Fibroblast of skin of right quadriceps (primary cell): ENCODE results near the gene CDH7.

Experiments used
- DNase-seq: peaks from one replicate; pipeline ENCODE4 v3.0.0-alpha.2; 2013

The CDH7 gene

DNA sequence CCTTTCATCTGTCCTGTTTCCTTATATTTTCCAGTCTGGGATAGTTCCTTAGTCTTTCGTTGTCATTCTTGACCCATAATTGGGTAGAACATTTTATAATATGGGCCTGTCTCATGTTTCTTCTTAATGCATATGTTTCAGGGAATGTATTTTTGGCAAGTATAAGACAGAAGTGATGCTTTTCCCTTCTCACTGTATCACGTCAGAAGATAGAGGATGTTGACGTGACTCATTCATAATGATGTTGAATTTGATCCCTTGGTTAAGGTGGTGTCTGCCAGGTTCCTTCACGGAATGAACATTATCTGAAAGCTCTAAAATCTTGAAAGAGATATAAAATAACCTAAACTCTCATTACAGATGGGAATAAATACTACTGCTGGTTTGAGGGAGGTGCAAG is 18.8 kb downstream of the CDH7 start:
- DNase-seq = no peak

DNA sequence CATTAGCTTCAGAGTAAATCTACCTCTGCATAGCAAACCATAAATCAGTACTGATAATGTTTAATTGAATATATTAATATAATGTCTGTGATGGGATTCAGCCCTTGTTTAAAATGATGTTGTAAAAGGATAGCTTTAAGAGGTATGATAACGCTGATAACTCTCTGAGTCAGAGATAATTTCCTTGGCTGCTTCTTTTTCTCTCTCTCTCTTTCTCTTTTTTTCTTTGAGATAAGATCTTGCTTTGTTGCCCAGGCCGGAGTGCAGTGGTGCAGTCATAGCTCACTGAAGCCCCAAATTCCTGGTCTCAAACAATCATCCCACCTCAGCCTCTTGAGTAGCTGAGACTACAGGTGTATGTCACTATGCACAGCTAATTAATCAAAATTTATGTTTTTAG is 35.7 kb downstream of the CDH7 start:
- no peak for DNase-seq

DNA sequence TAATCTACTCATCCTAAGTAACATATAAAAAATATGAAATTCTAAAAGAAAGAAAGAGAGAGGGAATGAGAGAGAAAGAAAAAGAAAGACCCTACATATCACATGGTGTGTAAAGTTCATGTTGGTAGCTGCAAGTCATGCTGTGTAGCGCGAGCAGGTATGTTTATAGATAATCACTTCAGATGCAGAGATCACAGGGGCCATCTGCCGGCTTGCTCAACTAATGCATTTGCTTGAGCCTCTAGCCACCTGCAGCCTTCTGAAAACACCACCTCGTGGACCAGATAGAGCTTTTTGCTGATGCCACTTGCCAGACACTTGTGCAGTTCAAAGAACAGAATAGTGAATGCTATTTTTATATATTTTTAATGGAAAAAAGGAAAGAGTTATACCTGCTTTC is 37.6 kb downstream of the CDH7 start:
- DNase-seq = no peak

DNA sequence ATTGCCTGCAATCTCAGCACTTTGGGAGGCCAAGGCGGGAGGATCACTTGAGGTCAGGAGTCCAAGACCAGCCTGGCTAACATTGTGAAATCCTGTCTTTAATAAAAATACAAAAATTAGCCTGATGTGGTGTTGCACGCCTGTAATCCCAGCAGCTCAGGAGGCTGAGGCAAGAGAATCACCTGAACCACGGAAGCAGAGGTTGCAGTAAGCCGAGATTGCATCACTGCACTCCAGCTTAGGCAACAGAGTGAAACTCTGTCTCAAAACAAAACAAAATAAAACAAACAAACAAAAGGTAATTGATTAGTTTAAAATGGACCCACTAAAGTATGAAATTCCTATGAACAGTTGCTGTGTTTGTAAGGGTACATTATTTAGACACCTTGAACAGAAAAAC is 39.8 kb downstream of the CDH7 start:
- DNase-seq = no peak

DNA sequence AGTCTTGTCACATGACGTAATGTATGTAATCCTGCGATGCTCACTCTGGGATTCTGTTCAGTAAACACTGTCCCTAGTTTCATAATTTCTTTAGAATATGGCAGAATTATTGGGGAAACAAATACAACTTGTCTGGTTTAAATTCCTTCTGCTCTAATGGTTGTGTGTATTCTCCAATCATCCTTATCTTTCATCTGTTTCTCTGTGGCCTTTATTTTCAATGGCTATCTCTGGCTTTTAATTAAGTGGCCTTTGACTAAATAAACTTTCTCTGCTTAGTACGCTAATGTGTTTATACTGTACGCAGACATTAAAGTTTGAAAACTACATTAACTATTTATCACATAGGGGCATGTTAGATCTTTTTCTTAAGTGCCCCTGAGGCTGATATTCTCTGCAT is 40.9 kb downstream of the CDH7 start:
- no peak for DNase-seq

DNA sequence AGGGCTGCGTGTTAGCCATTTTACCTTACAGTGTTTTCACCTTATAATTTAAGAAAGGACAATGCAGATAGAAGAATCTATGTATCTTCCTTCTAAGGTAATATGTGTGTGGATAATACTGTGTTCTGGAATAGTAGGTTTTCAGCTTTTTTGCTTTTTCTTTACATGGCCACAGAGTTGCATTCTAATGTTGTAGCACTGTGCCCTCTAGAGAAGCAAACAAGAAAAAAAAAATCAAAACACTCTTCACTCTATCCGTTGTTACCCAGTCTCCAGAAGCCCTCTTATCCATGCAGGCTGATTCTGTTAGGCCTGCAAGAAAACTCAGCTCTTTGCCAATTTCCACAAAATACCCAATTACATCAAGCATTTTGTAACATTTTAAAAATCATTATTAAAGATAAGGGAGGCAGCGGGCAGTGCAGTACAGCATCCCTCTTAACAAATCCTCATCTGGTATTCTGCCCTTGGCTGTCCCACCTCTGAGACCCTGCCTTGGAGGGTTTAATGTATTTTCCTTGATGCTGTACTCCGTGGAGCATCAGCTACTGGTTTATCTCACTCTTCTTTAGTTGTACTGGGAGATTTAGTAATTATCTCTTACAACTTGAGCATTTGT is 41.8 kb downstream of the CDH7 start:
- DNase-seq = no peak

DNA sequence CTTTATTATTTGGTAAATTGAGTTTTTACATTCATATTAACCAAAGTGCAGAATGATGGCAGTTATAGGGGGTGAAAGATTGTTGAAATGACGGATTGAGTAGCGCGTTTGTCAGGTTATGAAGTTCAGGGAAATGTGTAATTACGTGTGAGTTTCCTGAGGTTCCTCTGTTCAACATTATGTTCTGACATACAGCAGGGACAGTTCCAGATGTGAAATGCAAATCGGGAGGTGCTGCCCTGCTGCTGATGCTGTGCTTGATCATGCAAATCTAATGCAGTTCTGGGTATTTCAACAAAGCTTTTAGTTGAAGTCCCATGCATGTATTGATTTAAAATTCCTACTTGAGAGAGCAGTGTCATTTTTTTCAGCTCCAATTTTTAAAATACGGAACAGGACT is 57.9 kb downstream of the CDH7 start:
- no peak for DNase-seq

DNA sequence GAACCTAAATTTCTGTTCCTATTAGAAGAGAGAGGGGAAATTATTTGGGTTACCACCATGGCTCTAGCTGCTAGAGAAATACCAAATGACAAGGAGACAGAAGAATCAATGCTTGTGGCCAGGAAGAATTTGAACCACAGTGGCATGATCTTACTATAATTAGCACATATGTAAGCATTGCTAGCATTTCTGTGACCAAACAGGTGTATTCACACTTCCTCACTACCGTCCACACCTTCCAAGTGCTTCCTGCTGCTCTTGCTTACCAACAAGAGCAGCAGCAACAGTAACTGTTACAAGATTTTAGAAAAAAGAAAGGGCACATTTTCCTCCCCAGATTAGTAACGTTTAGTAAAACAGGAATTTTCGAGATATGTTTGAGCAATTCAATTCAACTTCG is 60.5 kb downstream of the CDH7 start:
- no peak for DNase-seq

DNA sequence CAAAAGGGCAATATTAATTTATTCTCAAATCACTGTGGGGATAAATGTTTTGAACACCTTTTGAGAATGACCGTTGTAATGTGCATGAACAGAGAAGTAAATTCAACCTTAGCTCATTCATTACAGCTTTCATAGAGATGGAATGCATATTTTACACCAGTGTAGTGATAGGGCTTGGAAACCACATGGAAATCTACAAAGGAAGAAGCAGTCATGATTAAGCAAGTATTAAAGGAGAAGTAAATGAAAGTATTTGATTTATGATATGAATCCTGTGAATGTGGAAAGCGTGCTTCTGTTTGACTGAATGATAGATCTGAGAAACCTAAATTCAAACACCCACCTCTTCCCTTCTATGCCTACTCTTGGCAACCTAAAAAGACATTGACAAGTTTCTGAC is 64.7 kb downstream of the CDH7 start:
- no peak for DNase-seq

DNA sequence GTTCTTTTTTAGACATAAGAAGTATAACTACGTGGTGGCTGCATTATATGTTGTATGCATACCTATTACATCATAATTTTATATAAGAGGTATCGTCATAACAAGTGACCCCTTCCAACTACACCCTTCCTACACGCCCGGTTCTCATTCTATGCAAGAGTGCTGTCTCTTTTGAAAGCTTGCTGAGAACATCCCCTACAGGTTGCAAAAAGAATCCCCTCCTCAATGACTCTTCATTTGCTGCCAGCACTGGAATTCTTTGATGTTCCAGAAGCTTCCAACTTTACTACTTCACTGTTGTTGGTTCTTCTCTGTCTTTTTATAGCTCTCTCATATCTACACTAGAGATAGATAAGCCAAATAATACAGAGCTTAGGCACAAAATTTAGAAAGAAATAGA is 66.4 kb downstream of the CDH7 start:
- DNase-seq = no peak

DNA sequence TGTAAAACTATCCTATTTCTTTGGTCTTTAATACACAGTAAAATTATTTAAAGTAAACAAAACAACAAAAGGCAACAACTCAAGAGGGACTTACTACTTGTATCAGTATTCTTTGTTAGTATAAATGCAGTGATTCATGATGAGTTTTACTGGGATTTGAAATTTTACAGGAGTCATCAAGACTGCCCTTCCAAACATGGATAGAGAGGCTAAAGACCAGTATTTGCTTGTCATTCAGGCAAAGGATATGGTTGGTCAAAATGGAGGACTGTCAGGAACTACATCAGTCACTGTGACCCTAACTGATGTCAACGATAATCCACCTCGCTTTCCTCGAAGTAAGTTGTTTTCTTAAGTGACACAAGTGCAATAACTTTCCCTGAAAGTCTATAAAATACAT is 71.1 kb downstream of the CDH7 start:
- DNase-seq = no peak

DNA sequence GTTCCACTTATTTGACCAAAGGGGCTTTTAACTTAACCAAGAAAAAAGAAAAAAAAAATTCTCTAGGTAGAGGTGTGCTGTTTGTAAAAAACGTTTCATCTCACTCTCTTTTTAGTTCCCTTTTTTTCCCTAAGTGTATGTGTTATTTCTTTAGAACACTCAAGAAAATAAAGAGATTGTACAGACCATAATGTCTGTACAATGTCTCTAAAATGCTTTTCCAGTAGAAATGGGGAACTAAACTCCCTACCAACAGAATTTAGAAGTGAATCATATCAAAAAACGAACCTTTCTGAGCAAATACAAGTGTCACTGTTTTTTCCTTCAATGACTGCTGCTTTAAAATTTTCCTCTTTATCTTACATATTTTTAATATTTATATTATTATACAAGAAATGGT is 72.0 kb downstream of the CDH7 start:
- no peak for DNase-seq

DNA sequence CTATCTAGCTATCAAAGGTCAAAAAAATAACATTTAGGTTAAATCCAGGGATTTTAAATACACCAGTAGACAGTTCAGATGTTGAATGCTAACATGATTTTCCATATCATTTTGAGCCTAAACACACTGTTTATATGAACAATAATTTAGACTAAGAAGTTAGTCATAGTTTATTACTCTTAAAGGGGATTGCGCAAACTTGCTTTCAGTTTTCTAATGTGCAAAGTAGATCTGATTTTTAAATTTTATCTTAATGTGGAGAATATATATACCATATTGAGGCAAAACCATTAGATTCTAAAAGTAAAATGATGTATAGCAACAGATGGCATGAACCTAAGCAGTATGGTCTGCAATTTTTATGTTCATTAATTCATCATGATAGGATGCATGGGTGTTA is 76.6 kb downstream of the CDH7 start:
- no peak for DNase-seq

DNA sequence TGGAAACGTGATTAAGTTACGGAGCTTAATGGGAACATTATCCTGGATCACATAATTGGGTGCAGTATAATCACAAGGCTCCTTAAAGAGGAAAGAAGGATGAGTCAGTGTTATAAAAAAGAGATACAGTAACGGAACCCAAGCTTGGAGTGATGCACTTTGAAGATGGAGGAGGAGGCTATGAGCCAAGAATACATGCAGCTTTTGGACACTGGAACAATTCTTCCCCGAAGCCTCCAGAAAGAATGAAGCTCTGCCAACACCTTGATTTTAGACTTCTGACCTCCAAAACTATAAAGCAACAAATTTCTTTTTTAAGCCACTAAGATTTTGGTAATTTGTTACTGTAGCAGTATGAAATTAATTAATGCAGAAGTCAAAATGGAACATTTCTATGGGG is 85.1 kb downstream of the CDH7 start:
- no peak for DNase-seq

DNA sequence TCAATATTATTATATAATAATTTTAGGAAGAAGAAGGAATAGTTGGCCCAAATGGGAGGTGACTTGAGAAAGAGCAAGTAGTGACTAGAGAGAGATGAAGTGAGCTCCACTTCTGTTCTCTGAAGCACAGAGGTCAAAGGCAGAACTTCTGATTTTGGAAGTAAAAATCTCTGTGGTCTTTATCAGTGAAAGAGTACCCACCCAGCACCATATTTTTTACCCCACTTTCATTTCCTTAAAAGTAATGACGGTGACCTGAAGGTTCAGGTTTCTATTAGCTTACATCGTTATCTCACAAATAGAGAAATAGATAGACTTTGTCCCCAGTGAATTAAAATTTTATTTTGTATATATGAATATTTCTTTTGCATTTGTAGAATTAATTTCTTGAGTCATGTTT is 95.3 kb downstream of the CDH7 start:
- DNase-seq = no peak

DNA sequence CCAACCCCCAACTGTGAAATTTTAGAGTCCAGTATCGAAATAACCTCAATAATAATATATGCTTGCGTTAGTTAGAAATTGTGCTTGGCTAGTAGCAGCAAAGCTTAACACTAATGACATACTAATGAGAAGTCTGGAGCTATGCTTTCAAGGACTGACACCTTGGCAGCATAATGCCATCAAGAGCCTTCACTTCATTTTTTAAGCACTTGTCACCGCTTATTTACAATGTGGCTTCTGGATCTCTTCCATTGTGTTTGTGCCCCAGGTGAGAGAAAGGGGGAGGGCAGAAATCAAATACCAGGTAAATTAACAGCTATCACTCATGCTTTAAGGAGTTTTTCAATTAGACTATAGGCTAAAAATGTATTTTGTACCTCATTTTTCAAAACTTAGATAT is 101.5 kb downstream of the CDH7 start:
- no peak for DNase-seq

DNA sequence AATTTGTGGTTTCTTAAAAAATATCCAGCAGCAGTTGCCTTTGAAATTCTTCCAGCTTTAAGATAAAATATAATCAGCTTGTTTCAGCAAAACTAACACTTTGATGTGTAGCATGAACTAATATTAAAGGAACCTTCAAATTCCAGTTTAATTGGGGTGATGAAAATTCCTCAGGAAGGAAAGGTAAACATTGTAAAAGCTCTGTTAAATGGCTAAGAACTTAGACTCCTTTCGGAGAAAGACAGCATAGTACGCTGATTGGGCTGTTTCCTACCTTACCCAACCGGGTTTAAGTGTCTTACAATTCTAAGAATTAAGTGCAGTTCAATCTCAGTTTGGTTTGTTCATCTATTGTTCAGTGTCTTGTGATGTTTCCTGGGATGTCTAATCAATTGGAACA is 108.3 kb downstream of the CDH7 start:
- DNase-seq = no peak

DNA sequence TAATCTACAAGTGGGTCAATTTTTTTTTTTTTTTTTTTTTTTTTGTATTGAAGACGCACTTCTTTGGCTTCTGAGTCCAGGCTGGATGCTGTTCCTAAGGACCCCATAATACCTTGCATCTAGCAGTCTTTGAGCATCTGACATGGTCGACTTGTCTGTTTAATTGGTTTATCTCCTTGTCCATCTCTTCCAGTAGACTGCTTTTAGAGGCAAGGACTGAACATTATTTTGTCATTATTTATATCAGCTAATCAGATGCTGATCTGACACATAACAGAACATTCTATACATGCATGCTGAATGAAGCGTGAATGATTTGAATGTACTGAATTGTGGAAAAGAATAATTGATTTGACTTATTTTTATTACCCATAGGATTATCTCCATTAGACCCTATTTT is 118.7 kb downstream of the CDH7 start:
- DNase-seq = no peak

DNA sequence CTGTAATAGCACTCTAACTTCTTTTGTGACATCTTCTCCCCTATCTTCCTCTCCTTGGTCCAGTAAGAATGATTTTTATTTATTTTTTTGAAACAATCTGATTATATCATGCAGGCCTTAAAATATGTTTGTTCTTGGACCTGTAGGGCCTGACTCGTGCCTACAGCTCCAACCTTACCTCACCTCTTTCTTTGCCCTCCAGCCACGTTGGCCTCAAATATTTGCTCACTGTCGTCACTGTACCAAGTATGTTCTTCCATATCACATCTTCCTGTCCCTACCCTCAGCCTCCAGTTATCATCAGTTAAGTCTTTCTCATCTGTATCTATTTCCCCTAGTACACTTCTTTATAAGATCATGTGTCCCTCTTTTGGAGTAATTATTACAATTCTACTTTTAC is 125.5 kb downstream of the CDH7 start:
- no peak for DNase-seq

DNA sequence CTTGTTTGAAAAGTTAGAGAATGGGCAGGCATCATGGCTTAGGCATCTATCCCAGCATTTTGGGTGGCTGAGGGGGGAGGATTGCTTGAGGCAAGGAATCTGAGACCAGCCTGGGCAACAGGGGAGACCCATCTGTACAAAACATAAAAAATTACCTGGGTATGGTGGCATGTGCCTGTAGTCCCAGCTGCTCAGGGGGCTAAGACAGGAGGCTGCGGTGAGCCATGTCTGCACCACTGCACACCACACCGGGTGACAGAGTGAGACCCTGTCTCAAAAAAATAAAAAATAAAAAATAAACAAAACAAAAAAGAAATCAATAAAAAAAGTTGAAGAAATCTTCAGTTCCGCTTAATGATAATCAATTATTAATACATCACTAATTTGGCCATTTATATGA is 146.5 kb downstream of the CDH7 start:
- no peak for DNase-seq

DNA sequence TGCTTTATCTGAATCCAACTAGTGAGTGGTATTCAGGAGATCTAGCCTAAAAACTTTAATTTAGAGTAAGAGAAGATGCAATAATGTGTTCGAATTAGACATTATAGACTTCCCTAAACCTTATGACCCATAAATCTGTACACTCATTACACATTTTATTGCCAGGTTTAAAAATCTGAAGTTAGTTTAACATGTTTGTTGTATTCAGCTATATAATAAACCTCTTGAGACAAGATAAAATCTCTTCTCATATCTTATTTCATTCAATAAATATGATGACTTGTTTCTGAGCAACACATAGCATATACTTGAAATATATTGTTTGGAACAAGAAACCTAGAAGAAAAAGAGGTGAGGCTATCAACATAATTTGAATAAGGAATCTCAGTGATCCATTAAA is 150.7 kb downstream of the CDH7 start:
- DNase-seq = no peak

DNA sequence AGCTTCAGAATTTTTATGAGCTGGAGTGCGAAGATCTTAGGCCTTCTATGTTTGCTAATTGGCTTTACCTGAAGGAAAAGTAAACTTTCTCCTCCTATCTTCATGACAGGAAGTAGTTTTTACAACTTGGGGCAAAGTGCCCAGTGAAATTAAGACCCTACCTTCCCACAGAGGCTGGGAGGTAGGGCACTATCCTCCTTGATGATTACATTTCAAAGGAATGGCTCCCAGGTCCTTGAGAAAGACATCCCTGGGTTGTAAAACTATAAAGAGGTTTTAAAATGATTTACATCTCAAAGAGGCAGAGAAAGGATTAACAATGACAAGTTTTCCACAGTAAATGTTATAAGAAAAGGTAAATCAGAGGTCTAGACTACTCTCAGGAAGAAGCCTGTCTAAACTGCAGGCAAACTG is 155.8 kb downstream of the CDH7 start:
- DNase-seq = no peak

DNA sequence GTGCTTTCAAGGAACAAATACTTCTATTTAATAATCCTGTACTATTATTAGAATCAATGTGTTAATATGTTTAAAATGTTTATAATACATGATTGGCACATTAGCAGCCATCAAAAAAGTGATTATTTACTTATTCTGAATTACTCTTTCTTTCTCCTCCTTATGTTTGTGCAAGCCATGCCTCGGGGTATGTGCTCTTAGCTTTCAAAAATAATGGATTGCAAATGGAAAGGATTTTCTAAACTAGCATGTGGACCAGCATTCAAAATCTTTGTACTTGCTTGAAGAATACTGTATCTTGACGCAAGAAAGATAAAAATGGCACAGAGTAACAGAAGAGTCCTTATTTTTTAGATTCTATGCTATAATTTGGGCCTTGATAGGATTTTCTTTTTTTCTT is 156.5 kb downstream of the CDH7 start:
- no peak for DNase-seq

DNA sequence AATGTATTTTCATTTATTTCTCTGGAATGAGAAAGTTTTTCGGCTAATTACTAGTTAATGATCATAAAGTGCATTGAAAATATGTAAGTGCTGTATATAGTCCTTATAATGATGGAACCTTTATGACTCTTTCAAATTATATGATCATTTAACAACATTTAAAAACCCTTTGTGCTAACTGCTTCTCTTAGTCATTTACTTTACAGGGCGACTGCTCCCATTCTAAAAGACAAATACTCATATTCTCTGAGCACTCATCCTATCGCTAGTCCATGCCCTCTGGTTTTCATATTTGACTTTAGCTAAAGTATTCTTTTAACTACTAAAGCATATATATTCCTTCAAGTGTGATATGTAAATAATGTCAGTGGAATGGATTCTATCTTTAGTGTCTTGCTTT is 168.2 kb downstream of the CDH7 start:
- no peak for DNase-seq

DNA sequence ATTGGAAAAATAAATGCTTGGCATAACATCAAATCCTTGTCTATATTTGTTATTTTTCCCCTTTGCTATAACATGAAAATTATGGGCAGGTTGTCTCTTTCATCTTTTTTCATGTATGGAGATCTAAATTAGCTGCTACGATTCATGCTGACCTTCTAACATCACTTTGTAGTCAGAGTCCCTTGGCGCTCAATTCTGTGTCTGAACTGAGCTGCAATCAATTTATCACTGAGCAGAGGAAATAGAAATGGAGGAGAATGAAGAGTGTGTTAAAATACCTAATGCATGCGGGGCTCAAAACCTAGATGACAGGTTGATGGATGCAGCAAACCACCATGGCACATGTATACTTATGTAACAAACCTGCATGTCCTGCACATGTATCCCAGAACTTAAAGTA is 168.9 kb downstream of the CDH7 start:
- no peak for DNase-seq

DNA sequence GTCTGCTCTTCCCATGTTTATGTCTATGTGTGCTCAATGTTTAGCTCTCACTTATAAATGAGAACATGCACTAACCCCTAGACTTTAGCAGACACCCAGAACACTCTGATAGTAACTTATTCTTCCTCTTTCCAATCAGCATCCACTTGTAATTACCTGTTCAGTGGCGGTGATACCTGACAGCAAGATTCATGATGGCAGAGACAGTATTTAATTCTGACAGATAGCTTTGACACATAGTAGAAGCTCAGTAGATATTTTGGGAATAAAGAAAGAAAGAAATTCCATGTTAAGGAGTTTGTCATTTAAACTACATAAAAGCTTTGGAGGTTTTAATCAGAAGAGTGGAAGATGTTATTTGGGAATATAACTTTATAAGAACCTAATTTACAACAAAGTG is 171.3 kb downstream of the CDH7 start:
- DNase-seq = no peak
